Type B pancreatic cell (in vitro differentiated cells): Measurements from ENCODE around the gene ALAS1. TPM values are rescaled to one million over a fixed set of nuclear protein-coding genes. Genes with fewer than 3 reads are reported as not detected.

ENCODE experiments used
- DNase-seq: peaks from one replicate; pipeline ENCODE4 v3.0.0; 2021; ENCODE audit warnings: mixed read lengths; ENCODE audit not compliant: unreplicated experiment; ENCODE audit errors: extremely low spot score
- H3K27ac Mint-ChIP-seq: 2 replicates; pipeline ENCODE4 v1.8.0; 2021; ENCODE audit warnings: mild to moderate bottlenecking, mixed read lengths
- H3K27me3 Mint-ChIP-seq: 2 replicates; pipeline ENCODE4 v1.8.0; 2021; ENCODE audit warnings: mixed read lengths
- H3K36me3 Mint-ChIP-seq: 2 replicates; pipeline ENCODE4 v1.8.0; 2021; ENCODE audit warnings: mixed read lengths
- H3K4me1 Mint-ChIP-seq: one replicate; pipeline ENCODE4 v1.8.0; 2021; ENCODE audit warnings: mixed read lengths; ENCODE audit not compliant: unreplicated experiment
- H3K4me3 Mint-ChIP-seq: 2 replicates; pipeline ENCODE4 v1.8.0; 2021; ENCODE audit warnings: mild to moderate bottlenecking, mixed read lengths
- H3K9me3 Mint-ChIP-seq: 2 replicates; pipeline ENCODE4 v1.8.0; 2021; ENCODE audit warnings: mixed read lengths
- total RNA-seq: library from RNA; stranded (reverse); gene quantifications from 2 replicates; pipeline ENCODE4 v1.2.1, GENCODE V29; 2021; ENCODE audit warnings: low replicate concordance
- TF ChIP-seq, protein P1 (sequence below): fragments of 200-600 bp; sonication (generic); conservative IDR thresholded peaks from 2 replicates; pipeline ENCODE4 v1.5.0; 2021; ENCODE audit warnings: antibody characterized with exemption, mild to moderate bottlenecking

ALAS1 gene
- total RNA-seq, 1 donor from 2014 or later, result 57.1 TPM

DNA sequence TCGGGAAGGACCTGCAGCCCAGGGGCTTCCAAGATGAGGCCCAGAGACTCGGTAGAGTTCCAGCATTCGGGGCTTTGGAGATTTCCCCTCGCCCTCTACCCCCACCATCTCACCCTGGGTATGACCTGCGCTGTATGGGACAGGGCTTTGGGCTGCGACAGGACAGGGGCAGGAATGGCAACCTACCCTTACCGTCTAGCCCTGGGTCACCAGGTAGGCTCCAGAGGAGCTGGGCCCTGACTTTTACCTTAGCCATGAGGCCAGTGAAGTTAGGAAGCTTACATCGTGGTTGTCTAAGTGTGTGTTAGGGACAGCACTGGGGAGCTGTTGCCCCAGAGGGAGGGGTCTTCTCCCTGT lies 48.3 kb downstream of the ALAS1 start:
- no peaks in the 10 kb centered on the region for H3K9me3 Mint-ChIP-seq
- DNase-seq, result no peak
- peak overlapping the region; percentile 75 for H3K4me3 Mint-ChIP-seq
- H3K36me3 Mint-ChIP-seq, result peaks cover 7% of the 10 kb centered on the region
- H3K27me3 Mint-ChIP-seq, result peaks cover 8% of the 10 kb centered on the region
- TF ChIP-seq, protein P1, sequence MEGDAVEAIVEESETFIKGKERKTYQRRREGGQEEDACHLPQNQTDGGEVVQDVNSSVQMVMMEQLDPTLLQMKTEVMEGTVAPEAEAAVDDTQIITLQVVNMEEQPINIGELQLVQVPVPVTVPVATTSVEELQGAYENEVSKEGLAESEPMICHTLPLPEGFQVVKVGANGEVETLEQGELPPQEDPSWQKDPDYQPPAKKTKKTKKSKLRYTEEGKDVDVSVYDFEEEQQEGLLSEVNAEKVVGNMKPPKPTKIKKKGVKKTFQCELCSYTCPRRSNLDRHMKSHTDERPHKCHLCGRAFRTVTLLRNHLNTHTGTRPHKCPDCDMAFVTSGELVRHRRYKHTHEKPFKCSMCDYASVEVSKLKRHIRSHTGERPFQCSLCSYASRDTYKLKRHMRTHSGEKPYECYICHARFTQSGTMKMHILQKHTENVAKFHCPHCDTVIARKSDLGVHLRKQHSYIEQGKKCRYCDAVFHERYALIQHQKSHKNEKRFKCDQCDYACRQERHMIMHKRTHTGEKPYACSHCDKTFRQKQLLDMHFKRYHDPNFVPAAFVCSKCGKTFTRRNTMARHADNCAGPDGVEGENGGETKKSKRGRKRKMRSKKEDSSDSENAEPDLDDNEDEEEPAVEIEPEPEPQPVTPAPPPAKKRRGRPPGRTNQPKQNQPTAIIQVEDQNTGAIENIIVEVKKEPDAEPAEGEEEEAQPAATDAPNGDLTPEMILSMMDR, result no peak
- H3K4me1 Mint-ChIP-seq, result no peaks in the 10 kb centered on the region
- no peak overlapping the region for H3K27ac Mint-ChIP-seq

DNA sequence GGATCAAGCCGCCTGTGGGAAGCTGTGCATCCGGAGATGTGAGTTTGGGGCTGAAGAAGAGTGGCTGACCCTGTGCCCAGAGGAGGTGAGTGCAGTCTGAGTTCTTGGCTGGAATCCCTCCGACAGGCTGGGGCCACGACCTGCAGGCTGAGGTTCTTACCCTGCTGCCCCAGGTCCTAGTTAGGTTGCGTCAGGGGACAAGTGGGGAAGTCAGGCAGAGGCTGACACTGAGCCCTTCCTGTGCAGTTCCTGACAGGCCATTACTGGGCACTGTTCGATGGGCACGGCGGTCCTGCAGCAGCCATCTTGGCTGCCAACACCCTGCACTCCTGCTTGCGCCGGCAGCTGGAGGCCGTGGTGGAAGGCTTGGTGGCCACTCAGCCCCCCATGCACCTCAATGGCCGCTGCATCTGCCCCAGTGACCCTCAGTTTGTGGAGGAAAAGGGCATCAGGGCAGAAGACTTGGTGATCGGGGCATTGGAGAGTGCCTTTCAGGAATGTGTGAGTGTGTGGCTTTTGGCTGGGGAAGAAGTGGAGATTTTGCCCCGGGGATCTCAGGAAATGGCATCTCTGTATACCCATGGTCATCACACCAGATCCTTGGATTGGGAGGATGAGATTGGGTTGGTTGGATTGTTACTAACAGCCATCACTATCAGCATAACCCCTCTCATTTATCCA lies 48.9 kb downstream of the ALAS1 start:
- TF ChIP-seq, protein P1, result no peak
- peak overlapping the region; percentile 75 for H3K4me3 Mint-ChIP-seq
- peaks cover 7% of the 10 kb centered on the region for H3K36me3 Mint-ChIP-seq
- H3K27ac Mint-ChIP-seq, result peak overlapping the region; percentile 21
- H3K9me3 Mint-ChIP-seq, result no peaks in the 10 kb centered on the region
- H3K4me1 Mint-ChIP-seq, result no peaks in the 10 kb centered on the region
- DNase-seq, result no peak
- H3K27me3 Mint-ChIP-seq, result peaks cover 8% of the 10 kb centered on the region

- TF ChIP-seq, protein P1, result no peak
- peaks cover 8% of the 10 kb centered on the region for H3K27me3 Mint-ChIP-seq
- DNase-seq, result no peak
- H3K4me1 Mint-ChIP-seq, result no peaks in the 10 kb centered on the region
- H3K4me3 Mint-ChIP-seq, result peak overlapping the region; percentile 68
- no peaks in the 10 kb centered on the region for H3K9me3 Mint-ChIP-seq
- H3K36me3 Mint-ChIP-seq, result peaks cover 7% of the 10 kb centered on the region
- peak overlapping the region; percentile 71 for H3K27ac Mint-ChIP-seq
Observed at GRCh38 chr3:52247409-52248164, 49.6 kb downstream of the ALAS1 start.

DNA sequence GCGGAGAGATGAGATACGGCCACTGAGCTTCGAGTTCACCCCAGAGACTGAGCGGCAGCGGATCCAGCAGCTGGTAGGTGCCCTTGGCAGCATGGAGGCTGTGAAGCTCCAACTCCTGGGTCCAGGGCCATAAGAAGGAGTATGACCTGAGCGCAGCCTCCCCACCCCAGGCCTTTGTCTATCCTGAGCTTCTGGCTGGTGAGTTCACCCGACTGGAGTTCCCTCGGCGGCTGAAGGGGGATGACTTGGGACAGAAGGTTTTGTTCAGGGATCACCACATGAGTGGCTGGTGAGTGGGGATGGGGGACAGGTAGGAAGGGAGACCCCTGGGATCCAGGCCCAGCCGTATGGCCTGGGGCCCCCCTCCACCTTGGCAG lies 50.2 kb downstream of the ALAS1 start:
- peak overlapping the region; percentile 20 for H3K4me3 Mint-ChIP-seq
- H3K27ac Mint-ChIP-seq, result no peak overlapping the region
- TF ChIP-seq, protein P1, result no peak
- H3K27me3 Mint-ChIP-seq, result peaks cover 8% of the 10 kb centered on the region
- DNase-seq, result no peak
- H3K36me3 Mint-ChIP-seq, result peaks cover 9% of the 10 kb centered on the region
- peaks cover 3% of the 10 kb centered on the region for H3K4me1 Mint-ChIP-seq
- no peaks in the 10 kb centered on the region for H3K9me3 Mint-ChIP-seq

DNA sequence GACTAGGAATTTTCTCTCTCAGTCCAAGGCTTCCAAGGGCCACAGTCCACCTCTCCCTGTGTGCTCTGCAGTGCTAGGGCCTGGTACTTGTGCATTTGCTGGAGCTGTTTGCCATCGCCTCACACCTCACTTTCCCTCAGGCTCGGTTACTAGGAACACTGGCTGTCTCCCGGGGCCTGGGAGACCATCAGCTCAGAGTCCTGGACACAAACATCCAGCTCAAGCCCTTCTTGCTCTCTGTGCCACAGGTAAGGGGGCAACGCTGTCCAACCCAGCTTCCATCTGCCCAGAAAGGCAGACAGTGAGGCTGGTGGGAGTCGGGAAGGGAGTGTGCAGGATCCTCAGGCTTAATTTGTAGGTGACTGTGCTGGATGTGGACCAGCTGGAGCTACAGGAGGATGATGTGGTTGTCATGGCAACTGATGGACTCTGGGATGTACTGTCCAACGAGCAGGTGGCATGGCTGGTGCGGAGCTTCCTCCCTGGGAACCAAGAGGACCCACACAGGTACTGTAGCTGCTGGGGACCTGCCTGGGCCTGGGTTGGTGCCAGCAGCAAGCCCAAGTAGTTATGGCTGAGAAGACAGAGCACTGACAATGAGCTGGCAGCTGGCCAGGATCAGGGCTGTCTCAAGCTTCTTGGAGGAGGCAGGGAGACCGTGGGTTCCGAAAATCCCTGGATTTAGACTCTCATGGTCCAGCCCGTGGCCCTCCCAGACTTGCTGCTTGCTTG lies 51.0 kb downstream of the ALAS1 start:
- peaks cover 8% of the 10 kb centered on the region for H3K27me3 Mint-ChIP-seq
- no peak for DNase-seq

More for the DNA sequence above, 51.0 kb downstream of the ALAS1 start:
- Mint-ChIP-seq H3K4me3 (peak overlapping the region; percentile 20), H3K27ac (no peak overlapping the region), H3K4me1 (peaks cover 4% of the 10 kb centered on the region), H3K36me3 (peaks cover 11% of the 10 kb centered on the region), H3K9me3 (no peaks in the 10 kb centered on the region)
- TF ChIP-seq, protein P1, result no peak
